Rectal smooth muscle tissue (tissue), 1 donor: ENCODE results near the gene GSG1.

Experiments used
- H3K27ac ChIP-seq: one replicate; pipeline ENCODE4 v1.7.0; 2013; ENCODE audit warnings: low read depth, low read length, inconsistent platforms
- H3K27me3 ChIP-seq: one replicate; pipeline ENCODE4 v1.7.0; 2013; ENCODE audit warnings: low read length; ENCODE audit not compliant: control insufficient read depth, insufficient read depth
- H3K36me3 ChIP-seq: one replicate; pipeline ENCODE4 v1.7.0; 2013; ENCODE audit warnings: low read length; ENCODE audit not compliant: control insufficient read depth, insufficient read depth
- H3K4me1 ChIP-seq: one replicate; pipeline ENCODE4 v1.7.0; 2013; ENCODE audit warnings: low read length; ENCODE audit not compliant: control insufficient read depth, insufficient read depth
- H3K4me3 ChIP-seq: one replicate; pipeline ENCODE4 v1.7.0; 2013; ENCODE audit warnings: low read length
- H3K9ac ChIP-seq: one replicate; pipeline ENCODE4 v1.7.0; 2013; ENCODE audit warnings: low read length

Gene GSG1

DNA sequence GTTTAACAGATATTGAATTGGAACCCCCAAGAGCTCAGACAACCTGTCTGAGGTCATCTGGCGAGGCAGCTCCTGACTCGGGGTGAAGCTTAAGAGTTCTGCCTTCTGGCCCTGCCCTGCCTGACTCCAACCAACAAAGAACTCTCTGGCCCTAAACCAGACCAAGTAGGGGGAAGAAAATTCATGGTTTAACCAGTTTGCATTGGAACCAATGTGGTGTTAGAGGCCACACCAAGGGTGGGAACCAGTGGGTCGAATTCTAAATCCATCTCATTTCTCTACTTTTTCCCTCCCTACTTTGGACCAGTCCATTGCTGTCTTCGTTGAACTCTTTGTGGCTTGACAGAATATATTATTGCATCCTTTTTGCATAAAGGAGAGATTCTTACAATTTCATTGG lies 30.4 kb upstream of the GSG1 start:
- Histone ChIP-seq H3K4me3 (no peak overlapping the region), H3K27me3 (no peaks in the 10 kb centered on the region), H3K27ac (no peak overlapping the region), H3K4me1 (no peaks in the 10 kb centered on the region), H3K9ac (no peak overlapping the region), H3K36me3 (no peaks in the 10 kb centered on the region)

DNA sequence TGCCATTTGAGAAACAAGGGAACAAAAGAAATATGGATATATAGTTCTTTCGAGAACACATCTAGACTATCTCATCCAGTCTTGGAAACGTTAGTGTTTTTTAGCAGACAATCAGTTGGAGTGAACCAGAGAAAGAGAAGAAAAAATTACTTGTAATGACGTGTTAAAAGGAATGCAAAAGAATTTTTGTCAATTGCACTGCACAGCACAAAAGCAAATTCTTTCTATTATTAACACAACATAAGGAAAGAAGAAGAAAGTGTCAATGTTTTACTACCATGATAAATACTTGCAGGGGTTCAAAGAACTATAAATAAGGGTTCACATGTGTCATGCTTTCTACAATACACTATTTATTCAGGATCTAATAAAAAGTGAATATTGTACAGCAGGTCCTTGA lies 27.5 kb upstream of the GSG1 start:
- H3K36me3 ChIP-seq: no peaks in the 10 kb centered on the region
- H3K4me3 ChIP-seq: no peak overlapping the region
- no peaks in the 10 kb centered on the region for H3K27me3 ChIP-seq
- no peaks in the 10 kb centered on the region for H3K4me1 ChIP-seq
- no peak overlapping the region for H3K9ac ChIP-seq
- H3K27ac ChIP-seq: no peak overlapping the region

DNA sequence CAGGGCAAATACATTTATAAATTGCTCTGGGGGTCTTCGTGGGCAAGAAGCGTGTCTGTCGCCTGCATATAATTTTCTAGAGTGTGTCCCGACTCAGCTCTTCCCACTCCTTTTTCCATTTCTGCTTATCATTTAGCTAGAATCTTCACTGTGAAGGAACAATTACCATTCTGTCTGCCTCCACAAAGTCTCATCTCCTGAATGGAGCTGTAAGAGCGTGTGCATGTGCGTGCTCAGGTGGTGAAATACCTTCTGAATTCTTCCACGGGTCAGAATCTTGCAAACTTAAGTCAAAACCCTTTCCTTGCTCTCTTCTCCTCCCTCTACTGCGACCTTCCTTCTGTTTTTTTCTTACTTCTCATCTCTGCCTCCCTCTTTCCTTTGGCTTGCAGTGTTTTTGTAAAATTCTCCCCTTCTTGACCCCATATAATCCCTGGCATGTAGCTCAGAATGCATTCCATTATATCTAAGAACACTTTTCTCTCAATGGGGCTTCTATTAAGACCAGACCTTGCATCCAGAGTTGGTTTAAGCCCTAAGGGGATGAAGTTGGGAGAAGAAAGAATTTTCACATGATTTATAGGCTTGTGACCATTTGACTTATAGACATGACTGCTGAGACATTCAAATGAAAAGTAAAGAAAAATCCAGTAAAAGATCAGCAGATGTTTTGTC lies 25.0 kb upstream of the GSG1 start:
- H3K36me3 ChIP-seq: no peaks in the 10 kb centered on the region
- H3K4me1 ChIP-seq: no peaks in the 10 kb centered on the region
- no peak overlapping the region for H3K27ac ChIP-seq
- no peaks in the 10 kb centered on the region for H3K27me3 ChIP-seq
- H3K9ac ChIP-seq: no peak overlapping the region
- H3K4me3 ChIP-seq: no peak overlapping the region

DNA sequence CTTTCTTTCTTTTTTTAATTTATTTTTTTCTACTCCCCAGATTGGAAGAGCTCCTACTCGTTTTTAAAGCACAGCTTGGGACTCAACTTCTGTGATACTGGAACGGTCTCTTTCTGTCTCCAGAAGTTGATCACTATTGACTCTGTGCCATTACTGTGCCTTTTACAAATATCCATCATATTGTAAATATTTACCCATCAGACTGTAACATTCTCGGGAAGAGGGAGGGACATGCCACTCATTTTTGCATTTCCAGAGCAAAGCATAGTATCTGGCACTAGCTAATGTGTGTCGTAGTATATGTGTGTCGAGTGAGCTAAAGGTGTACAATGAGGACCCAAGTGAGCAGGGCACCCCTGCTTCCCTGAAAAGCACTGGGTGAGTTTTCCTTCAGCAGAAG lies 24.0 kb upstream of the GSG1 start:
- no peak overlapping the region for H3K27ac ChIP-seq

DNA sequence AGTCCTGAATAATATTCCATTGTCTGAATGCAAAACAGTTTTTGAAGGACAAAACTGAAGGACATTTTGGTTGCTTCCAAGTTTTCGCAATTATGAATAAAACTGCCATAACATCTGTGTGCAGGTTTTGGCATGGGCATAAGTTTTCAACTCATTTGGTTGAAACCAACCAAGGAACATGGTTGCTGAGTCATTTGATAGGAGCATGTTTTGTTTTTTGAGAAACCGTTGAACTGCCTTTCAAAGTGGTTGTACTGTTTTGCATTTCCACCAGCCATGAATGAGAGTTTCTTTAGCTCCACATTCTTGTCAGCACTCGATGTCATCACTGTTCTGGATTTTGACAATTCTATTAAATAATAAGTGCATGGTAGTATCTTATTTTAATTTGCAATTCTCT lies 23.0 kb upstream of the GSG1 start:
- H3K27me3 ChIP-seq: no peaks in the 10 kb centered on the region
- no peaks in the 10 kb centered on the region for H3K4me1 ChIP-seq
- H3K36me3 ChIP-seq: no peaks in the 10 kb centered on the region
- H3K27ac ChIP-seq: no peak overlapping the region
- no peak overlapping the region for H3K4me3 ChIP-seq
- no peak overlapping the region for H3K9ac ChIP-seq

More for the DNA sequence above, 24.0 kb upstream of the GSG1 start:
- Histone ChIP-seq H3K27me3 (no peaks in the 10 kb centered on the region), H3K4me3 (no peak overlapping the region), H3K9ac (no peak overlapping the region), H3K36me3 (no peaks in the 10 kb centered on the region), H3K4me1 (no peaks in the 10 kb centered on the region)

DNA sequence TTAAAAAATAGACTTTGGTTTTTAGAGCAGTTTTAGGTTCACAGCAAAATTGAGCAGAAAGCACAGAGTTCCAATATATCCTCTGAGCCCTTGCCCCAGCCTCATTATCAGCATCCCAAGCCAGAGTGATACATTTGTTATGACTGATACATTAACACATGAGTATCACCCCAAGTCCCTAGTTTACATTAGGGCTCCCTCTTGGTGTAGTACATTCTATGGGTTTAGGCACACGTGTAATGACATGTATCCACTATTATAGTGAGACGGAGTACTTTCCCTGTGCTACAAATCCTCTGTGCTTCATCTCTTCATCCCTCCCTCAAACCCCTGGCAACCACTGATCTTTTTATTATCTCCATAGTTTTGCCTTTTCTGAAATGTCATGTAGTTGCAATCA lies 22.5 kb upstream of the GSG1 start:
- no peaks in the 10 kb centered on the region for H3K4me1 ChIP-seq
- H3K36me3 ChIP-seq: no peaks in the 10 kb centered on the region
- H3K27me3 ChIP-seq: no peaks in the 10 kb centered on the region
- no peak overlapping the region for H3K9ac ChIP-seq
- H3K4me3 ChIP-seq: no peak overlapping the region
- no peak overlapping the region for H3K27ac ChIP-seq

DNA sequence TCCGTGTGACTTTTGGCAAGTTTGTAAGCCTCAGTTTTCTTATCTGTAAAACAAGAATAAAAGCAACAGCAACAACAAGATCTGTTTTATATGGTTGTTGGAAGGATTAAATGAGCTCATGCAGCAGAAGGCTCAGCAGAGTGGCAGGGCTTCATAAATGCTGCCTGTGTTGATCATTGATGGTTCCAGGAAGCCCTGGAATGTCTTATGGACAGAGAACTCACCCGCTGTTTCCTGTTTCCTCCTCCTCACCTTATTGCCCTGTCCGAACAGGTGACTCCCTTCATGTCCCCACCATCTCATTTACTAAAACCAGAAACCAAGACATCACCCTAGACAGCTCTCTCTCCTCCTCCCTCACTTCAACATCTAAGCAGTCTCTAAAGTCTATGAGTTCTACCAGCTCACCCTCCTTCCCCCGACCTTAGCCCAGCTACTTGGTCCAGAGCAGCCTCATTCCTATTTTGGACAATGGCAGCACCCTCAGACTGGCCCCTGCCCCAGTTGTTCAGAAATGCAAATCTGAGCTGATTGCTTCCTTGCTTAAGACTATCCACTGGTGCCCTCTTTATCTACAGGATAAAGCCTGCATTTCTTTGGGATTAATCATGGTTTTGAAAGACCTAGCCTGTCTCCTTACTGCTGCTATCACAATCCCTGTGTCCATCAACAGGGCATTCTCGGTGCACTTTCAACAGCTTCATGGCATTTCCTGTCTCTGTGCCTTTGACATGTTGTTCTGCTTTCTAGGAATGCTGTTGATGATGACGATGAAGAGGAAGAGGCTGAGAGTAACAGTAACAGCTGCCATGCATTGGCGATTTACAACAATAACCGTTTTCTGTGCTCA lies 21.4 kb upstream of the GSG1 start:
- Histone ChIP-seq H3K4me3 (no peak overlapping the region), H3K4me1 (no peaks in the 10 kb centered on the region), H3K9ac (no peak overlapping the region), H3K27ac (no peak overlapping the region), H3K36me3 (no peaks in the 10 kb centered on the region), H3K27me3 (no peaks in the 10 kb centered on the region)

DNA sequence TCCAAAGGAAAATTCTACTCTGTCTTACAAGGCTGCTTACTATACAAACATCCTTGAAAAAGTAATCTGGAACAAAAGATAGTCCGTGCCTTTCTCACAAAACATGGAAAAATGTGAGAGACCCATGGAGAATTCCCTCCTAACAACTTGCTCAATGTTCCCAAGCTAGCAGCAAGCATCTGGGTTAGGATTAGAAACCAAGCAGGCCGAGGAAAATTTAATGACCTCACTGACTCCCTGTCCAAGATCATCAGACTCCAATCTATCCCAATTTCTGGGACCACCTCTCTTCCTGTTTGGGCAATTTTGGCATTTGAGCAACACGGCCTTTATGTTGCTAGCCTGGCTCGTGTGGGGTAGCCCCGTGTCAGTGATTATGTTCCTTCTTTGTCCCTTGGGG lies 18.1 kb upstream of the GSG1 start:
- Histone ChIP-seq H3K27ac (no peak overlapping the region), H3K9ac (no peak overlapping the region), H3K36me3 (no peaks in the 10 kb centered on the region), H3K4me3 (no peak overlapping the region), H3K27me3 (no peaks in the 10 kb centered on the region), H3K4me1 (no peaks in the 10 kb centered on the region)

DNA sequence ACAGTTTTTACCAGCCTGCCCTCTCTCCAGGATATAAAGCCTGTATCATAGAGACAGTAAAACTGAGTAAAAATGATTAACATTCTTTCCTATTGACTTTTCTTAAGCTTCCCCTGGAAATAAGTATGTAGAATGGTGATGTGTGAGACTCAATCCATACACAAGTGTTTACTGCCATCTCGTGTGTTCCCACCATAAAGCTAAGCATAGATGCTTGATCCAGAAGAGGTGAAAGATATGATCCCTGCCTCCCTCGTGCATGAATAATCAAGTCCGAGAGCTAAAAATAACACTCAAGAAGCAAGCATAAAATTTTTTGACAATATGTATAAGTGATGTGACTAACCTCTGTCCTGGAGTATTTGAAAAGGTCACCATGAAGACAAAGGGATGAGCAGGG lies 16.9 kb upstream of the GSG1 start:
- Histone ChIP-seq H3K27me3 (no peaks in the 10 kb centered on the region), H3K4me3 (no peak overlapping the region), H3K9ac (no peak overlapping the region), H3K4me1 (no peaks in the 10 kb centered on the region), H3K27ac (no peak overlapping the region), H3K36me3 (no peaks in the 10 kb centered on the region)

DNA sequence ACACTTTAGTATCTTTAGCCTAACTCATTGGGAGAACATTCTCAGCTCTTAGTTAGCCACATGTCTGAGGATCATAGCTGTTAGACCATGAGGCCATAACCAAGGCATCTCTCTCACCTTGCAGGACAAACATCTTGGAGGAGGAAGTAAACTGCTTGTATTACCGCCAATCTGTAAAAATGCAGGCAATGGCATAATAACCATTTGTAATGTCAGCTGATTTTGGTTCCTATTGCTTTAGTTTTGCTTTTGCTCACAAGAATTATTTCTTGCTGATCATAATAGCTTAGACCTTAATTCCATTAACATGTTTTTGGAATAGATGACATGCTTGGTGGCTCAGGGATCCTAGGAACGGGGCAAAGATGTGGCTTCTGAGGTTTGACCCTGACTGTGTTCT lies 16.4 kb upstream of the GSG1 start:
- H3K27me3 ChIP-seq: no peaks in the 10 kb centered on the region
- H3K4me1 ChIP-seq: no peaks in the 10 kb centered on the region
- no peak overlapping the region for H3K27ac ChIP-seq
- no peak overlapping the region for H3K4me3 ChIP-seq
- no peak overlapping the region for H3K9ac ChIP-seq
- H3K36me3 ChIP-seq: no peaks in the 10 kb centered on the region

DNA sequence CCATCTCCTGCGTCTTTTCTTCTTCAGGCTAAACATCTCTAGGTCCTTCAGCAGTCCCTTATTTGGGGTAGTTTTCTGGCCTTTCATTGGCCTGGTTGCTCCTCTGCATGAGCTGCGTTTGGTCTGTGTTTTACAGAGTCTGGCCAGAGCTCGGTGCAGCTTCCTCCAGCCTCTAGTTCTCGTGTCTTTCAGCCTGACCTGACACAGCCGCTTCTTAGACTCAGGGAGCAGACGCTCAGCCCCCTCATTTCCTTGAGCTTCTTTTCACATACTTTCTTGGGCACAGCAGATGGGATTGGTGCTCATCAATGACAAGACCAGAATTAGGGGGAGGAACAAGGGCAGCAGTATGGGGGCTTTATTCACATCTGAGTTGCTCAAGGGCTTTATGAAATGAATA lies 13.6 kb upstream of the GSG1 start:
- Histone ChIP-seq H3K9ac (no peak overlapping the region), H3K27ac (no peak overlapping the region), H3K4me3 (no peak overlapping the region), H3K4me1 (no peaks in the 10 kb centered on the region), H3K36me3 (no peaks in the 10 kb centered on the region), H3K27me3 (no peaks in the 10 kb centered on the region)

DNA sequence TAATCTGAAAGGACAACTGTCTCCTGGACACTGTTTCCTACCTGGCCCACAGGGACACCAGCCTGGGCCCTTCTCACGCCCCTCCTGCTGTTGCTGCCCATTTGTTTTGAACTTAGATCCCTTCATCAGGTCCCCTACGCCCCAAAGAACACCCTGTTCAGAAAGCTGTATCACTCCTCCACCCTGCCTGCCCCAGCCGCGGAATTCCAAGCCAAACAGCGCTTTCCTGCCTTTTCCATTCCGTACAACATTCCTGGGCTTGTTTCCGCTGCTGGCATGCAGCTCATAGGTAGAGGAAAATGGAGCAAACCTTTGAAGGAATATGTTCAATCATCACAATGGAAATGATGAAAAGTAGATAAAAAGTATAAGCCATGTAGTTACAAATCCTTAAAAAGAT lies 12.8 kb upstream of the GSG1 start:
- Histone ChIP-seq H3K4me1 (no peaks in the 10 kb centered on the region), H3K4me3 (no peak overlapping the region), H3K27ac (no peak overlapping the region), H3K9ac (no peak overlapping the region), H3K27me3 (no peaks in the 10 kb centered on the region), H3K36me3 (no peaks in the 10 kb centered on the region)
